ENCODE data around the gene GSTO1. TPM values are rescaled to one million over a fixed set of nuclear protein-coding genes. Genes with fewer than 3 reads are reported as not detected.

The GSTO1 gene
- total RNA-seq, 1 experiment from 2014 or later = 134 TPM

DNA sequence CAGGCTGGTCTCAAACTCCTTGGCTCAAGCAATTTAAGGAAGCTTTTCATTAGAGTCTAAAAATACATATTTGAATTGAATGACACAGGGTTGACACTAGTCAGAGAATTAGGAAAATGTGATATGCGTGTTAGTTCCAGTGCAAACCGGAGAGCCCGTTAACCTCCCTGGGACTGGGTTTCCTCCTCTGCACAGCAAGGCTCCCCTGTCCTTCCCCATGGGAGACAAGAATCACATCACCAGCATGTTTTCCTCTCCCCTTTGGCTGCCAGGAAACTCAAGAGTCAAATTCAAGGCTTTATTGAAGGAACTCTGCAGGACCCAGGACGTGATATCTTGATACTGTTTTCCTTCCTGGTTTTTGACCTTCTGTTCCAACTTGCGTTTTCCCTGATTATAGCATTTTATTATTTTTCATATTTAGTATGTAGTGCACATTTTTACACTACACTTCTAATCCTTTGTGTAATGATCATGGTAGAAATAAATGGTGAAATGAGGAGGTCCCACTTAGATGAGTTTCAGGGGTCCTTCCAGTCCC lies 39.2 kb downstream of the GSTO1 start:
- no peaks in the 10 kb centered on the region for H3K36me3 ChIP-seq (ENCODE audit: control insufficient read depth, insufficient read depth, low read length)
- TF ChIP-seq, protein P1, sequence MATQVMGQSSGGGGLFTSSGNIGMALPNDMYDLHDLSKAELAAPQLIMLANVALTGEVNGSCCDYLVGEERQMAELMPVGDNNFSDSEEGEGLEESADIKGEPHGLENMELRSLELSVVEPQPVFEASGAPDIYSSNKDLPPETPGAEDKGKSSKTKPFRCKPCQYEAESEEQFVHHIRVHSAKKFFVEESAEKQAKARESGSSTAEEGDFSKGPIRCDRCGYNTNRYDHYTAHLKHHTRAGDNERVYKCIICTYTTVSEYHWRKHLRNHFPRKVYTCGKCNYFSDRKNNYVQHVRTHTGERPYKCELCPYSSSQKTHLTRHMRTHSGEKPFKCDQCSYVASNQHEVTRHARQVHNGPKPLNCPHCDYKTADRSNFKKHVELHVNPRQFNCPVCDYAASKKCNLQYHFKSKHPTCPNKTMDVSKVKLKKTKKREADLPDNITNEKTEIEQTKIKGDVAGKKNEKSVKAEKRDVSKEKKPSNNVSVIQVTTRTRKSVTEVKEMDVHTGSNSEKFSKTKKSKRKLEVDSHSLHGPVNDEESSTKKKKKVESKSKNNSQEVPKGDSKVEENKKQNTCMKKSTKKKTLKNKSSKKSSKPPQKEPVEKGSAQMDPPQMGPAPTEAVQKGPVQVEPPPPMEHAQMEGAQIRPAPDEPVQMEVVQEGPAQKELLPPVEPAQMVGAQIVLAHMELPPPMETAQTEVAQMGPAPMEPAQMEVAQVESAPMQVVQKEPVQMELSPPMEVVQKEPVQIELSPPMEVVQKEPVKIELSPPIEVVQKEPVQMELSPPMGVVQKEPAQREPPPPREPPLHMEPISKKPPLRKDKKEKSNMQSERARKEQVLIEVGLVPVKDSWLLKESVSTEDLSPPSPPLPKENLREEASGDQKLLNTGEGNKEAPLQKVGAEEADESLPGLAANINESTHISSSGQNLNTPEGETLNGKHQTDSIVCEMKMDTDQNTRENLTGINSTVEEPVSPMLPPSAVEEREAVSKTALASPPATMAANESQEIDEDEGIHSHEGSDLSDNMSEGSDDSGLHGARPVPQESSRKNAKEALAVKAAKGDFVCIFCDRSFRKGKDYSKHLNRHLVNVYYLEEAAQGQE (IDR thresholded peaks at IDR 0.05; ENCODE audit: insufficient read depth in 1 of 2, low read depth in 2 of 2, low read length in 1 of 2) = no peak
- TF ChIP-seq POLR2AphosphoS5 (IDR thresholded peaks at IDR 0.05; ENCODE audit: low read depth, low read length) (no peak), TCF7L2 (IDR thresholded peaks at IDR 0.05; ENCODE audit: low read depth, low read length) (no peak), SIN3A (IDR thresholded peaks at IDR 0.05; ENCODE audit: borderline replicate concordance, insufficient read depth, low read depth, low read length) (no peak)
- TF ChIP-seq, protein P2, sequence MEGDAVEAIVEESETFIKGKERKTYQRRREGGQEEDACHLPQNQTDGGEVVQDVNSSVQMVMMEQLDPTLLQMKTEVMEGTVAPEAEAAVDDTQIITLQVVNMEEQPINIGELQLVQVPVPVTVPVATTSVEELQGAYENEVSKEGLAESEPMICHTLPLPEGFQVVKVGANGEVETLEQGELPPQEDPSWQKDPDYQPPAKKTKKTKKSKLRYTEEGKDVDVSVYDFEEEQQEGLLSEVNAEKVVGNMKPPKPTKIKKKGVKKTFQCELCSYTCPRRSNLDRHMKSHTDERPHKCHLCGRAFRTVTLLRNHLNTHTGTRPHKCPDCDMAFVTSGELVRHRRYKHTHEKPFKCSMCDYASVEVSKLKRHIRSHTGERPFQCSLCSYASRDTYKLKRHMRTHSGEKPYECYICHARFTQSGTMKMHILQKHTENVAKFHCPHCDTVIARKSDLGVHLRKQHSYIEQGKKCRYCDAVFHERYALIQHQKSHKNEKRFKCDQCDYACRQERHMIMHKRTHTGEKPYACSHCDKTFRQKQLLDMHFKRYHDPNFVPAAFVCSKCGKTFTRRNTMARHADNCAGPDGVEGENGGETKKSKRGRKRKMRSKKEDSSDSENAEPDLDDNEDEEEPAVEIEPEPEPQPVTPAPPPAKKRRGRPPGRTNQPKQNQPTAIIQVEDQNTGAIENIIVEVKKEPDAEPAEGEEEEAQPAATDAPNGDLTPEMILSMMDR (IDR thresholded peaks at IDR 0.05) = no peak
- H3K27ac ChIP-seq (ENCODE audit: low read length) = no peak overlapping the region
- H3K27me3 ChIP-seq (ENCODE audit: control insufficient read depth, insufficient read depth, low read length) = no peaks in the 10 kb centered on the region
- BruUV-seq (replicated peaks) = no TSS peak
- no peak for ATAC-seq
- no peak for DNase-seq (ENCODE audit: low read depth, low spot score)
- intact Hi-C loops (cut with micrococcal nuclease; ENCODE audit: unreplicated experiment) = no loop called here
- H3K4me3 ChIP-seq (ENCODE audit: low read depth in 2 of 2, low read length in 2 of 2) = no peak overlapping the region
- H3K9me3 ChIP-seq (ENCODE audit: control insufficient read depth, insufficient read depth, low read depth, low read length) = no peaks in the 10 kb centered on the region
- ChIA-PET CTCF (interaction anchor here (0.7 to 1.1 kb wide), 3 partner anchors 12 to 59 kb away, joined by 3 to 8 read pairs (median 6); no protein-coding TSS in a partner anchor), POLR2A (no interaction called here)
- in situ Hi-C loops (cut with HindIII; ENCODE audit: low pct_unique_long_range_greater_than_20kb, low sequenced_read_pairs) = no loop called here
- peaks cover 6% of the 10 kb centered on the region for H3K4me1 ChIP-seq (ENCODE audit: control insufficient read depth, insufficient read depth, low read length)

DNA sequence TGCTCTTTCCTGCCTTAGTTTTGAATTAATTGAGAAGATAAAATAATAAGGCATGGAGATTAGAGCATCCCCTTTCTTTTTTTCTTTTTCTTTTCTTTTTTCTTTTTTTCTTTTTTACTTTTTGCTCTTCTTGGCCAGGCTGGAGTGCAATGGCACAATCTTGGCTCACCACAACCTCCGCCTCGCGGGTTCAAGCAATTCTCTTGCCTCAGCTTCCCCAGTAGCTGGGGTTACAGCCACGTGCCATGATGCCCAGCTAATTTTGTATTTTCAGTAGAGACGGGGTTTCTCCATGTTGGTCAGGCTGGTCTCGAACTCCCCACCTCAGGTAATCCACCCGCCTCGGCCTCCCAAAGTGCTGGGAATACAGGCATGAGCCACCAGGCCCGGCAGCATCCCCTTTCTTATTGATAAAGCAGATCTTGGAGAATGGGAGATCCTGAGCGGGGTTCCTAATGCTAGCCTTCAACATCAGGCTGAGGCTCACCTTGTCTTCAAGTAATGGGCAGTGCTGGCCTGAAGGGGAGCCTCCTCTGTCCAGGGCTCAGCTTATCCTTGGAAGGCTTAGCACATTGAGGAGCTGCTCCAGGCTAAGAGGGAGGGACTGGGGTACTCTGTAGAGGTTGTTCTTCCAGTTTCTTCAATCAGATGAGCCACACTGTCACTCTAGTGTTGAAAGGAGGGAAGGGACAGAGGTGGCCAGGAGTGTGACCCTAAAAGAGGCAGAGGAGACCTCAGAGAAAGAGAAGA lies 42.2 kb downstream of the GSTO1 start:
- Histone ChIP-seq H3K27ac (ENCODE audit: low read length) (no peak overlapping the region), H3K9me3 (ENCODE audit: control insufficient read depth, insufficient read depth, low read depth, low read length) (no peaks in the 10 kb centered on the region), H3K36me3 (ENCODE audit: control insufficient read depth, insufficient read depth, low read length) (no peaks in the 10 kb centered on the region), H3K4me3 (ENCODE audit: low read depth in 2 of 2, low read length in 2 of 2) (no peak overlapping the region), H3K4me1 (ENCODE audit: control insufficient read depth, insufficient read depth, low read length) (no peaks in the 10 kb centered on the region), H3K27me3 (ENCODE audit: control insufficient read depth, insufficient read depth, low read length) (no peaks in the 10 kb centered on the region)
- ChIA-PET CTCF (interaction anchor here (1.0 kb wide), 1 partner anchor 9 kb away, joined by 4 read pairs; no protein-coding TSS in a partner anchor), POLR2A (no interaction called here)
- no peak for DNase-seq (ENCODE audit: low read depth, low spot score)
- intact Hi-C loops (cut with micrococcal nuclease; ENCODE audit: unreplicated experiment) (no loop called here), in situ Hi-C loops (cut with HindIII; ENCODE audit: low pct_unique_long_range_greater_than_20kb, low sequenced_read_pairs) (no loop called here)
- ATAC-seq = no peak
- no TSS peak for BruUV-seq (replicated peaks)
- TF ChIP-seq SIN3A (IDR thresholded peaks at IDR 0.05; ENCODE audit: borderline replicate concordance, insufficient read depth, low read depth, low read length) = no peak
- TF ChIP-seq, protein P2 (IDR thresholded peaks at IDR 0.05) = no peak
- no peak for TF ChIP-seq POLR2AphosphoS5 (IDR thresholded peaks at IDR 0.05; ENCODE audit: low read depth, low read length)
- TF ChIP-seq TCF7L2 (IDR thresholded peaks at IDR 0.05; ENCODE audit: low read depth, low read length) = no peak
- TF ChIP-seq, protein P1 (IDR thresholded peaks at IDR 0.05; ENCODE audit: insufficient read depth in 1 of 2, low read depth in 2 of 2, low read length in 1 of 2) = no peak

All from Panc1 (cell line).